Fibroblast of skin of left quadriceps (primary cell): ENCODE measurements around the gene POLE.
"Not testable (repeated sequence)": the region's sequence is repeated elsewhere in the genome, so short reads cannot be mapped to it uniquely, and the experiment has no call there.

Experiments used
- DNase-seq, 2 experiments: peaks; one replicate each; pipeline ENCODE4 v3.0.0-alpha.2; 2013; ENCODE audit warnings: low read depth in 2 of 2

POLE gene

DNA sequence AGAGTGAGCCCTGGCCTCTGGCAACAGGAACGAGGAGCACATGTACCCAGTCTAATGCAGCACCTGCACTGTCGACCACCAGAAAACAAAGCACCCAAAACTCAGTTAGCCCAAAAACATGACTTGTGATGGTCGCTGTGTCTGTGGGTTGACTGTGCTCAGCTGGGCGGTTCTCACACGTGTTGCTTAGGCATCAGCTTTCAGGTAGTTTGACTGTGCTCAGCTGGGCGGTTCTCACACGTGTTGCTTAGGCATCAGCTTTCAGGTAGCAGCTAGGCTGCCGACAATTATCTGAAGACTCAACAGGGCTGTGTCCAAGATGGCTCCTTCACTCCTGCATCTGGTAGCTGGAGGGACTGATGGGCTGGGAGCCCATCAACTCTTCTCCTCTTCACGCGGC is 75.5 kb downstream of the POLE start:
- no peak for DNase-seq

DNA sequence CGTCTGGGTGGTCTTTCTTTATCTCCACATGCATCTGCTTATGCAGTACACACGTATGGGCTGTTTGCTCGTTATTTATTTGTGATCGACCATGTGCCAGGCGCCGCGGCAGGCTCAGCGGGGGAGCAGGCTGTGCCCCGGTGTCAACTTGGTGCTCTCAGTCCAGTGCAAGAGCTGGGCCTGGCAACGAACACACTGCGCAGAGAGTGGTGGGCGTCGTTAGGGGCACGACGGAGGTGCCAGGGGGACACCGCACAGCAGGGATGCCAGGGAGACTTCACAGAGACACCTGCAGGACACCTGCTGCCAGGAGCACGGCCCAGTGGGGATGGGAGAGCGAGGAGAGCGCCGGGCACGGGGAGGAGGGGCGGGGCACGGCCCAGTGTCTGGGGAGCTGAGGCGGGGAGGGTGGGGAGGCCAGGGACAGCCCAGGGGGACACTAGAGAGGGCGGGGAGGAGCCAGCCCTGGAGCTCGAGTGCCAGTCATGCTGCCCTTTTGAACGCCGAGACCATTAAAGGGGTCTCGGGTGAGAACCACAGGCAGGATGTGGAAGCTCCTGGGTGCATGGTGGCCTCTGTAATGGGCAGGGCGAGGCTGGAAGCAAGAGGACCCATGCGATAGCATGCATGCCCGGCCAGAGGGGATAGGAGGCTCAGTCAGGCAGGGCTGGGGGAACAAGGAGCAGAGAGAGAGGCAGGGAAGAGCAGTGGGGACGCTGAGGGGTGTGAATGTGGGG is 76.1 kb downstream of the POLE start:
- no peak for DNase-seq

DNA sequence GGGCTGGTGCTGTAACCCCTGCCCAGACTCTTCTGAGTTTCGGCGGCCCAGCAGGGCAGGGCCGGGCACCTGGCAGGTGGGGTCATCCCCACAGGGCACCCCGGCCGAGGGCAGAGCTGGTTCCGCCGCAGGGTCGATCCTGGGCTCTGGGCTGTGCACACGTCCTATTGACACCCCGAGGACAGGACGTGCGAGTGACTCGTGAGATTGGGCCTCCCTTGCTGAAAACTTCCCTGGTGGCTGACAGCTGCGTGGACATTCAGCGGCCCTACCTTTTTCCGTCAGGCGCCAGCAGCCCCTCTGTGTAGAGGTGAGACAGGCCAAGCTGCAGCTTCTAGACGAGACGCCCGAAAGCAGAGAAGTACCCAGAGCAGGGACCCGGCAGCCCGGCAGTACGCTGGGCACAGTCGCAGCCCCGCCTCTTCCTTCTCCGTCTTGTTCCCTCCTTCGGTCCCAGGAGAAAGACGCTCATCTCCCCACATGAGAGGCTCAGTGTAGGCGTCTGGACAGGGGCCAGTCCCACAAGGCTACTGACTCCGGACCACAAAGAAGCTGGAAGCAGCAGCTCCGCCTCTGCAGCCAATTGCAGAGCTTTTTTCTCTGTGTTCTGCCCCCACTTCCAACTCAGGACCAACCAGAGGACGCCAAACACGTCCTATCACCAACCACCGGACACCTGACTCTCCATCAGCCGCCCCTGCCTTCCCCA is 76.9 kb downstream of the POLE start, which contains the start of gene LRCOL1:
Gene LRCOL1, minus strand, starts transcription at position 532 of the 709 bp plus-strand sequence. CDS start 4,331 bp downstream, outside the sequence.
- DNase-seq = peak; percentile 41 to 45

DNA sequence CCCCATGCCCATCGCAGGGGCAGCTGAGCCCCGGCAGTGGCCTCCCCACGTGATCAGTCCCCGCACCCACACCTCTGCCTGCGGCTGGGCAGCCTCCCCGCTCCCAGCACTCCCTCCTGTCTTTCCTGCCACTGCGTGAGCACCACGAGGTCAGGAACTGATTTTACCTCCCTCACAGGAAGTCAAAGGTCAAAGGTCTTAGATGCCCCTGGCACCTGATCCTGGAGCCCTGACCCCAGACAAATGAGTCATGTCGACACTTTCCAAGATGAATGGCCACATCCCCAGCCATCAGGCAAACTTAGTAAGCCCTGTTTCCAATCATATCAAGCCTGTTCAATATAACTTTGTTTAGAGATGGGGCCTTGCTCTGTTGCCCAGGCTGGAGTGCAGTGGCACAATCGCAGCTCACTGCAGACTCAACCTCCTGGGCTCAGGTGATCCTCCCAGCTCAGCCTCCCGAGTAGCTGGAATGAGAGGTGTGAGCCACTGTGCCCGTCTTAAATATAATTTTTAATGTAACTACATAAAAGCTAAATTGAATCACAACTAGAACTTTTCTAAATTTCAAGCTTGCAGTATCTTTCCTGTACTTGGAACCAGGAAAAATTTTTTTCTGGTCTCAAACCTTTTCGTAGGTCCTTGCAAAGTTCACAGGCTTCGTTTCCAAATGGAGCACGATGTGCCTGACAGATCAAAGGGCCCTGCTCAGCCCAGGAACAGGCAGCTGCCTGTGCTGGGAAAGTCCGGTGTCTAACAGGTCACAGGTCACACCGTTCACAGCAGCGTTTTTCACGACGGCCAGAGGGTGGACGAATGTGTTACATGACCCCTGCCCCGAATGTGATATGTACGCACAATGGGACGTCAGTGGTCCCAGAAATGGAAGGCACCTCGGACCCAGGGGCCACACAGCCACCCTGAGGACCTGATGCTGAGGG is 78.6 kb downstream of the POLE start:
- DNase-seq = no peak

DNA sequence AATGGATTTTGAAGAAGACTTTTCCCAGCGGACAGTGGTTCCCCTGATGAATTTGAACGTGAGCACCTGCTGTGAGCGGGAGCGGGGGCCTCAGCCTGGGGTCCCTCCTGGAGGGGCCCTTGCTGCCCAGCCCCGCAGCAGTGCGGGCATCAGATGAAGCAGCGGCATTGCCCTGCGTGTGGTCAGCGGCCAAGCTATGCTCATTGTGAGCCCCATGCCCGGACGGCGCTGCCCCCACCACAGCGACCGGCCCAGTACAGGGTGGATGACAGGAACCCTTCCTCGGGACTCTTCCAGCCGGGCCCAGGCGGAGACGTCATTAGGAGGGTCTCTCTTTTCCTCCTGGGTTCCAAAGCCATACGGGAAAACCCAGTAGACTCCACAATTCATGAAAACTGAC is 80.2 kb downstream of the POLE start:
- DNase-seq = no peak

DNA sequence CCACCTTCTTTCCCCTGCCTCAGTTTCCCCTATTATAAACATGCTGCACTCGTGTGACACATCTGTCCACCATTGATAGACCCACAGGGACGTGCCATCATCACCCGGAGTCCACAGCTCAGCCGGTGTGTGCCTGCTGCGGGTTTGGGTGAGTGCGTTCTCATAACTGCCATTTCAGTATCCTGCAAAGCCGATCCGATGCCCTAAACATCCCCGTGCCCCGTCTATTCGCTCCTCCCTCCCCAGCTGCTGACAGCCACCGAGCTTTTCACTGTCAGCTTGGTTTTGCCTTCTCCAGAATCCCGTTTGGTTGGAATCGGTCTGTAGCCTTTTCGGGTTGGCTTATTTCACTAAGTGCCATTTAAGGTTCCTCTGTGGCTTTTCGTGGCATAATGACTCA is 80.7 kb downstream of the POLE start:
- DNase-seq = no peak

DNA sequence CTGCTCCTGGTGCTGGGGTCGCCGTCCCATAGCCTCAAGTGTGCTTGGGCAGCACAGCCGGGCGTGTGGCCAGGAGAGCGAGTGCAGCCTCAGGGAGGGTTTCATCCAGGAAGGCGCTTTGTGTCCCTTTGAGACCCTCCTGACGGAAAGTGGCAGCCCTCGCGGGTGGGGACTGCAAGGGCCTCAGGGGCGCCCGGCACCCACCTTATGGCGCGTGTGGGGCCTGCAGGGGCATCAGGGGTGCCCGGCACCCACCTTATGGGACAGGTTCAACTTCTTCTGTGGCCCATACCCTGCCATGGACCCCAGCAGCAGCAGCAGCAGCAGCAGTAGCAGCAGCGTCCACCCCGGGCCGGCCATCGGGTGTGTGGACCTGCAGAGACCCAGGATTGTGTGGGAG is 81.2 kb downstream of the POLE start:
- no peak for DNase-seq

DNA sequence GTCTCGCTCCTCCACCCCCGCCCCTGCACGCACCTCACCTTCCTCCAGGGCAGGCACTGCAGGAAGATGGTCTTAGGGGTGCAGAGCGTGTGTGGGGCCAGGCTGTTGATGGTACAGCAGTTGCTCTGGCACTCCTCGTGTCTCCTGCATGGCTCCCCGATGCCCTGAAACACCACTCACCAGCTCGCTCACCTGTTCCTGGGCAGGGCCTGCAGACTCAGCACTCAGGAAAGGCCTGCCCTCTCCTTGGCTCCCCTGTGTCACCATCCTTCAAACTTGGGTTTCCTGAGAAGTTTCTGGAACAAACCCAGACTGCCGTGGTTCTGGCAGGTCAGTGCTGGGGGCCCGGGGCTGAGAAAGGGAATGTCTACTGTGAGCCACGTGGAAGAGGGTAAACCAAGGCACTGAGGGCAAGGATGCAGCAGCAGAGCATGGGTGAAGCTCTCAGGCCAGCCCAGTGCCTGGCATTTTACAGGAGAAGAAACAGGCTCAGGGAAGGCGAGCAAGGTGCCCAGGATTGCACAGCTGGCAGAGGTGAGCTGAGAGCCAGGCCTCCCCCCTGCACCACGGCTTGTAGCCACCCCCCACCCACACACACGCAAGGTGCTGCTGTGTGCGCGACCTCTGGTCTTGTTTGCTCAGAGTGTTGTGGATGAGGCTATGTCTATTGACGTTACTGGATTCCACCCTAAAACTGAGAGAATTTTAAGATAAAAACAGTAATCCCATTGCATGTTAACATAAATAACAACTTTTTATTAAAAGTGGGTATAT is 82.3 kb downstream of the POLE start:
- DNase-seq = no peak

DNA sequence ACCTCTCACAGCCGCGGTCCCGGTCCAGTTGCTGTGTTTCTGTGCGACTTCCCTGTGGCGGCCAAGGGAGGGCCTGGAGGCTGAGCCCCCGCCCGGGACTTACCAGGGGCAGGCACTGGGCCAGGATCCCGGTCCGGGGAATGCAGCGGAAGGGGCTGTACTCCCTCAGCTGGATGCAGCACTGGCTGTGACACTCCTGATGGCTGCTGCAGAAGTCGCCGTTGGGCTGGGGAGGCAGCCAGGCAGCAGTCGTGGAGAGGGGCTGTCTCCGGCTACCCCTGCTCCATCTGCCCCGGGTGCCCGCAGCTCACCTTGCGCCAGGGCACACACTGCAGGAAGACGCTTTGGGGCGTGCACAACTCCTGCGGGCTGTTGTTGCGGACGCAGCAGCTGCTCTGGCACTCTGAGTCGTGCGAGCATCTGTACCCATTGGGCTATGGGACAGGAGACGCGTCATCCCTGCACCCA is 83.0 kb downstream of the POLE start:
- DNase-seq = no peak

DNA sequence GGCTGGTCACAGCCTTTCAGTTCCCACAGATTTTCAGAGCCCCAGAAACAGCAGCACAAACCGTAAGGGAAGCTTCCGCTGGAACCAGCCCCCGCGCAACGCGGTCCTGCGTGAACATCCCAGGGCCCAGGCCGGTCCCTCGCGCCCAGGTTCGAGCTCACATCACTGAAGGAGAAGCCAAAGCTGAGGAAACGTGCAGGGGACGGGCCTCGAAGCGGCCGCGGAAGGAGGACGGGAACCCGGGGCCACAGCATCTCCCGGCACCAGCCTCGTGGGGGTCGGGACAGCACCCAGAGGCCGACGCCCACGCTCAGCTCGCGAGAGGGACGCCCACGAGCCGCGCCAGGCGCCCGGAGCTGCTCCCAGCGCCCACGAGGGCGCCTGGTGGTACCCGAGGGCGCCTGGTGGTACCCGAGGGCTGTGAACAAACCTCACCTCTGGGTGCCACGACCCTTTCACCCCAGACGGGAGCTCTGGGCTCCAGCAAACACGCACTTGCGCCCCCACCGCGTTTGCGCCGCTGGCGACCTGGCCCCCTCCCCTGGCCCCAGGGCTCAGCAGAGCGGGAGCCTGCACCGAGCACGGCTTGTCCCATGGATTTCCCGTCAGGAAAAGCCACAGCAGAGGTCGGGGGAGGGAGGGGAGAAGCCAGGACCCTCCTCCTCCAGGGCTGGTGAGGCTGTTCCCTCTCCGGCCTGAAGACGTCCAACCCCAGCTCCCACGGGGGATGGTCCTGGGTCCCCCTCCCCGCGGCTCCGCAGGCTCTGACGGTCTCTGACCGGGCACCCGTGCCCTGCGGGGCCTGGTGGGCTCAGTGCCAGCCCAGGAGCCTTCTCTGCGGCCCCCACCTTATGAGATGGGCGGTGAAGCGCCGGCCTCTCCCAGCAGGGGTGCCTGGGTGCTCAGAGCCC is 83.6 kb downstream of the POLE start:
- no peak for DNase-seq

DNA sequence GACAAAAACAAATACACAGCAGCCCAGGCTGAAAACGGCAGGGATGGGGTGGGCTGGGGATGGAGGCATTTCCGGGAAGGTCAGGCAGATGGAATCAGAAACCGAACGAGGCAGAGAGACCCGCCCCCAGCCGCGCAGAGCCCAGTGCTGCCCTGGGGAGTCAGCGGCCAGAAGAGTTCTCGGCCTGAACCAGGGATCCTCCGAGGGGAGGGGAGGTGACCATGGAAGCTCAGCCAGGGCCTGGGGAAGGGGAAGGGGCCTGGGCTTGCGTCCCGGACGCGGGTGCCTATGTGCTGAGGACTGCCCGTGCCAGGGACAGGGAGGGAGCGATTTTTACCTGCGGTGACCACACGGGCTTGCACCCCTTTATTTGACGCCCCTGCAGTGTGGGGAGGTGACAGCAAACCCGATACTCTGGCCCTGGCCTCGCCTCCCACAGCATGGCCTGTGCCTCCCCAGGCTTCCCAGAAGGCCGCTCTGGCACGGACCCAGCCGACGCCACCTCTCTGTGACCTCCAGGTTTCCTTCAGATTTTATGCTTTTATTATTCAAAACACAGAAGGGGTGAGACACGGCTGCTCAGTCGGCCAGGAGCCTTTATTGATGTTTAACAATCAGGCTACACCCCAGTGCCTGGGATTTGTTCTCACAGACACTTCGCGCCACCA is 84.4 kb downstream of the POLE start:
- no peak for DNase-seq

DNA sequence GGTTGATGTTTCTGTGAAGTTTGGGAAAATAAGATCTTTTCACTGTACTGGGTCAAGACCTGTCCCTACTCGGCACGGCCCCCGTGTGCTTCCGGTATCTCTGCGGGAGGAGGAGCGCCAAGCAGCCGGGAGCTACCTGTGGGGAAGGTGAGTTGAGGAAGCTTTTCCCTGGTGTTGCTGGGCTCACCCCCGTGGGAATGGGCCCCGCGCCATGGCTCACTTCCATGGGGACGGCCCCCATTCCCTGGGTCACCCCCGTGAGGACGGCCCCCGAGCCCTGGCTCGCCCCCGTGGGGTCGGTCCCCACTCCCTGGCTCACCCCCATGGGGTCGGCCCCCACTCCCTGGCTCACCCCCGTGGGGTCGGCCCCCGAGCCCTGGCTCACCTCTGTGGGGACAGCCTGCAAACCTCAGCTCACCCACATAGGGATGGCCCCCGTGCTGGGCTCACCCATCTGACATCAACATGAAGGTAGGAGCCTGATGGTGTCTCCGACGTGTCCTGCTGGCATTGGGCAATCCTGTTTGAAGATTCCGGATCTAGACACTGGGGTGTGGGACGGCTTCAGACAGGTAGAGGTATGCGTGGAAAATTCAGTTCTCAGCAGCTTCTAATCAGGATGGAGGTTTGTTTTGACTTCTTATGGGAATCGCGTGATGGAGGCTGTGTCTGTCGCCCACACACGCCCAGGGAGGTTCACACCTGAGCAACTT is 85.8 kb downstream of the POLE start:
- no peak for DNase-seq

DNA sequence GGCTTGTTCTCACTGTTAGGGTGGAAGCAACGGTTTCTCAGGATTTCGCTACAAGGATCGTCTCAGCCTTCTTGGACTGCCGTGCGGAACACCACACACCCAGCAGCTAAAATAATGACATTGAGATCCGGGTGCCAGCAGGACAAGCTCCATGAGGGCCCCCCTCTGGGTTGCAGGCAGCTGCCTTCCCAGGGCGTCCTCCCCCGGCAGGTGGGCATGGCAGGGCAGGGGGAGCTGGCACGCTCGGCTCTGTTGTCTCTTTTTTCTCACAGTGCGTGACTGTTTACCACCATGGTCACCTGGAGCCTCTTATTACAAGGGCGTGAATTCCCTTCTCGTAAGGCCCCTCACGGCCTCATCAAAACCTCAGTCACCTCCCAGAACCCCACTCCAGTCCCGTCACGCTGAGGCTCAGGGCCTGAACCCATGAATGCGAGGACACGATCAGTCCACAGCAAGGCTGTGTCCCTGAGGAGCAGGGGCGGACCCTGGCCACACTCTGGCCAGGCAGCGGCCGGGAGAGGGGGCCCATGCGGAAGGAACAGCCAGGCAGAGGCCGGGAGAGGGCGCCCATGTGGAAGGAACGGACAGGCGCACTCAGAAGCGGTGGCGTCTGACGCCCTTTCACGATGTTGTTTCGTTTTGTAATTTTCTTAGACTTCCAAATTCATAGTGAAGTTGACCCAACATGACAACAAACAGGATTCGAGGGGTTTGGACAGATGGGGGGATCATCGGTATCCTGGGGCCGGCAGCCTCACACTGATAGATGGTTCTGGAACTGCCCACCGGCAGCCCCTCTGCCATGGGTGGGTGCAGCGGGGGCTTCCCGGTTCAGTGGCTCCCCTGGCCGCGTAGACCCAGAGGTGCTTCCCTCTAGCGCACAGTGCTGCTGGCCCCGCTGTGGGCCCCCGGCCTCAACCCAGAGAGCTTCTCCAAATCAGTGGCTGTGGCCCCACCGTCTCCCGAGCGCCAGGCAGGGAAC is 86.8 kb downstream of the POLE start:
- DNase-seq = peak; percentile 25 to 37

DNA sequence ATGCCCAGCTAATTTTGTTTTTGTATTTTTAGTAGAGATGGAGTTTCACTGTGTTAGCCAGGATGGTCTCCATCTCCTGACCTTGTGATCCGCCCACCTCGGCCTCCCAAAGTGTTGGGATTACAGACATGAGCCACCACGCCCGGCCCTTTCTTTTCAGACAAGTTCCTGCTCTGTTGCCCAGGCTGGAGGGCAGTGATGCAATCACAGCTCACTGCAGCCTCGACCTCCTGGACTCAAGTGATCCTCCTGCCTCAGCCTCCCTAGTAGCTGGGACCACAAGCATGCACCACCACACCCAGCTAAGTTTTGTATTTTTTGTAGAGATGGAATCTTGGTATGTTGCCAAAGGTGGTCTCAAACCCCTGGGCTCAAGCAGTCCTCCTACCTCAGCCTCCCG is 87.6 kb downstream of the POLE start:
- DNase-seq = not testable (repeated sequence)

DNA sequence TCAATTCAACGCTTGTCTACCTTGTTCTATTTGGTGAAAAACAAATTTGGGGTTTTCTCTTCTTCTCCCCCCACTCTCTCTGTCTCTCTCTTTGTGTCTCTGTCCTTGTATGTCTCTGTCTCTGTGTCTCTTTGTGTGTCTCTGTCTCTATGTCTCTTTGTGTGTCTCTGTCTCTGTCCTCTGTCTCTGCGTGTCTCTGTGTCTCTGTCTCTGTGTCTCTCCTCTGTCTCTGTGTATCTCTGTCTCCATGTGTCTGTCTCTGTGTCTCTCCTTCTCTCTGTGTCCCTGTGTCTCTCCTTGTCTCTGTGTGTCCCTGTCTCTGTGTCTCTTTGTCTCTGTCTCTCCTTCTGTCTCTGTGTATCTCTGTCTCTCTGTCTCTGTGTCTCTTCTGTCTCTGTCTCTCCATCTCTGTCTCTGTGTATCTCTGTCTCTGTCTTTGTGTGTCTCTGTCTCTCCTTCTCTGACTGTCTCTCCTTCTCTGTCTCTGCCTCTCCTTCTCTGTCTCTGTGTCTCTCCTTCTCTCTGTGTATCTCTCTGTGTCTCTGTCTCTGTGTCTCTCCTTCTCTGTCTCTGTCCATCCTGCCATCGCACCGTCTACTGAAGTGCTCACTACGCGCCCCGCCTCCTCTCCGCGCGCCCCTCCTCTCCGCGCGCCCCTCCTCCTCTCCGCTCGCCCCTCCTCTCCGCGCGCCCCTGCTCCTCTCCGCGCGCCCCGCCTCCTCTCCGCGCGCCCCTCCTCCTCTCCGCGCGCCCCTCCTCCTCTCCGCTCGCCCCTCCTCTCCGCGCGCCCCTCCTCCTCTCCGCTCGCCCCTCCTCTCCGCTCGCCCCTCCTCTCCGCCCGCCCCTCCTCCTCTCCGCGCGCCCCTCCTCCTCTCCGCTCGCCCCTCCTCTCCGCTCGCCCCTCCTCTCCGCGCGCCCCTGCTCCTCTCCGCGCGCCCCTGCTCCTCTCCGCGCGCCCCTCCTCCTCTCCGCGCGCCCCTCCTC is 89.5 kb downstream of the POLE start:
- peak; percentile 62 to 65 for DNase-seq

DNA sequence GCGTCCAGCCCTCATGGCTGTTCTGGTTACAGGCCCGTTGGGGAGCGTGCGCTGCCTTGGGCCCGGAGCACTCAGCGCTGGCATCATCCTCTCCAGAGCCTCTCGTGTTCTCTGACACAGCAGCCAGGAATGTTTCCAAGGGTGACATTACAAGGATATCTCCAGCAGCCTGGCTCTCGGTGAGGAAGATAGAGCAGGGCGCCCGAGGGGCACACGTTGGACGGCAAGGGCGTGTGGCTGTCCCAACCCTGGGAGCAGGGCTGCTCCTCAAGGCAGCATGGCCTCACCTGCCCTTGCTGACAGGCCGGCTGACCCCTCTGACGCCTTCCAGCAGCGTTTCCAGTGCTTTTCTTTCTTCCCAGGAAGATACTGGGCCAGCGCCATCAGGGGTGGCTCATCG is 91.1 kb downstream of the POLE start:
- peak; percentile 16 to 23 for DNase-seq

DNA sequence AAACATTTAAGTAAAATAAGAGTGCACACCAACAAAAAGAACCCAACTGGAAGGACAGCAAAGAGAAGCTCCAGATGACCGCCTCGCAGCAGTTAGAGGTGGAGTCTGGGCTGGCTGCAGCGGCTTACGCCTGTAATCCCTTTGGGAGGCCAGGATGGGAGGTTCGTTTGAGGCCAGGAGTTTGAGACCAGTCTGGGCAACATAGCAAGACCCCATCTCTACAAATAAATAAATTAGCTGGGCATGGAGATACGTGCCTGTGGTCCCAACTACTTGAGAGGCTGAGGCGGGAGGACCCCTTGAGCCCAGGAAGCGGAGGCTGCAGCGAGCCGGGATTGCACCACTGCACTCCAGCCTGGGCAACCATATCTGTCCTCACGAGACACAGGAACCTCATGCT is 92.0 kb downstream of the POLE start:
- no peak for DNase-seq
